ENCODE data around the gene TNNT3.

TNNT3 gene

DNA sequence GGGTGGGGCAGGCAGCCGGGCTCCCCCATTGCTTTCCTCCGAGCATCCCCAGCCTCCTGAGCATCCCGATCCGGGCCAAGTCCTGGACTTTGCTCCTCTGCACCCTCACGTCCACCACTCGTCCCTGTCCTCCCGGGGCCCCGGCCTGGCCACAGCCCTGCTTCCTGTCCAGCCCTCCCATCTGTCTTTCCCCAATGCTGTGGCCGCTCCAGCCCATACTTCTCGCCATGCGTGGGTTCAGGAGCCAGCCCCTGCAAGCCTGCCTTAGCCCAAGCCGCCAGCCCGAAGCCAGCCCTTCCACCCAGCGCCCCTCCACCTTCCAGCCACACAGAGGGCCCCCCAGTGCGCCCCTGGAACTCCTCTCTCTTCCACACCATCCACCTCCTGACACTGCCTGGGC lies 51.5 kb downstream of the TNNT3 start (continued):
- no peak for TF ChIP-seq CSDC2 (CRISPR knock-in tag; IDR thresholded peaks at IDR 0.05)

DNA sequence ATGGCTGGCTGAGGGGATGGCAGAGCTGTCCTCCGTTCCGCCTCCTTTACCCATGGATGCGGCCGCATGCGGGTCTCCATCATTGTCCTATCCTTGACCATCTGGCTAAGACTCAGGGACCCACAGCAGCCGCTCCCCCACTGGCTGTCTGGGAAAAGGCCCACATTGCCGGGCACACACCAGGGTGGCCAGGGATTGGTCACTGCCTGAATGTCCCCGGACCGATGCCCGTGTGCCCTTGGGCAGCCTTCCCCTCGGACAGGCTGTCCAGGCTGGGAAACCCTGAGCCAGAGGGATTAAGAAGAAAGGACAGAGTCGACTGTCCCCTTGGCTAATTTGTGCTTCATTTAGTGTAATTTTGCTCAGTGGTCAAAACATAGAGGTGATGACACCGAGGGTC lies 55.7 kb downstream of the TNNT3 start:
- TF ChIP-seq ISL1 (CRISPR knock-in tag; IDR thresholded peaks at IDR 0.05) (no peak), RARB (CRISPR knock-in tag; IDR thresholded peaks at IDR 0.05) (no peak), ZC3H10 (CRISPR knock-in tag; IDR thresholded peaks at IDR 0.05) (no peak), OSR1 (CRISPR knock-in tag; IDR thresholded peaks at IDR 0.05) (no peak), ZNF8 (CRISPR knock-in tag; IDR thresholded peaks at IDR 0.05) (no peak), GLIS3 (CRISPR knock-in tag; IDR thresholded peaks at IDR 0.05) (no peak), ZFP30 (CRISPR knock-in tag; IDR thresholded peaks at IDR 0.05) (no peak), ZFP3 (CRISPR knock-in tag; IDR thresholded peaks at IDR 0.05) (no peak)
- TF ChIP-seq, protein P1, sequence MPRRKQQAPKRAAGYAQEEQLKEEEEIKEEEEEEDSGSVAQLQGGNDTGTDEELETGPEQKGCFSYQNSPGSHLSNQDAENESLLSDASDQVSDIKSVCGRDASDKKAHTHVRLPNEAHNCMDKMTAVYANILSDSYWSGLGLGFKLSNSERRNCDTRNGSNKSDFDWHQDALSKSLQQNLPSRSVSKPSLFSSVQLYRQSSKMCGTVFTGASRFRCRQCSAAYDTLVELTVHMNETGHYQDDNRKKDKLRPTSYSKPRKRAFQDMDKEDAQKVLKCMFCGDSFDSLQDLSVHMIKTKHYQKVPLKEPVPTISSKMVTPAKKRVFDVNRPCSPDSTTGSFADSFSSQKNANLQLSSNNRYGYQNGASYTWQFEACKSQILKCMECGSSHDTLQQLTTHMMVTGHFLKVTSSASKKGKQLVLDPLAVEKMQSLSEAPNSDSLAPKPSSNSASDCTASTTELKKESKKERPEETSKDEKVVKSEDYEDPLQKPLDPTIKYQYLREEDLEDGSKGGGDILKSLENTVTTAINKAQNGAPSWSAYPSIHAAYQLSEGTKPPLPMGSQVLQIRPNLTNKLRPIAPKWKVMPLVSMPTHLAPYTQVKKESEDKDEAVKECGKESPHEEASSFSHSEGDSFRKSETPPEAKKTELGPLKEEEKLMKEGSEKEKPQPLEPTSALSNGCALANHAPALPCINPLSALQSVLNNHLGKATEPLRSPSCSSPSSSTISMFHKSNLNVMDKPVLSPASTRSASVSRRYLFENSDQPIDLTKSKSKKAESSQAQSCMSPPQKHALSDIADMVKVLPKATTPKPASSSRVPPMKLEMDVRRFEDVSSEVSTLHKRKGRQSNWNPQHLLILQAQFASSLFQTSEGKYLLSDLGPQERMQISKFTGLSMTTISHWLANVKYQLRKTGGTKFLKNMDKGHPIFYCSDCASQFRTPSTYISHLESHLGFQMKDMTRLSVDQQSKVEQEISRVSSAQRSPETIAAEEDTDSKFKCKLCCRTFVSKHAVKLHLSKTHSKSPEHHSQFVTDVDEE (CRISPR knock-in tag; IDR thresholded peaks at IDR 0.05): no peak
- ATAC-seq: no peak

DNA sequence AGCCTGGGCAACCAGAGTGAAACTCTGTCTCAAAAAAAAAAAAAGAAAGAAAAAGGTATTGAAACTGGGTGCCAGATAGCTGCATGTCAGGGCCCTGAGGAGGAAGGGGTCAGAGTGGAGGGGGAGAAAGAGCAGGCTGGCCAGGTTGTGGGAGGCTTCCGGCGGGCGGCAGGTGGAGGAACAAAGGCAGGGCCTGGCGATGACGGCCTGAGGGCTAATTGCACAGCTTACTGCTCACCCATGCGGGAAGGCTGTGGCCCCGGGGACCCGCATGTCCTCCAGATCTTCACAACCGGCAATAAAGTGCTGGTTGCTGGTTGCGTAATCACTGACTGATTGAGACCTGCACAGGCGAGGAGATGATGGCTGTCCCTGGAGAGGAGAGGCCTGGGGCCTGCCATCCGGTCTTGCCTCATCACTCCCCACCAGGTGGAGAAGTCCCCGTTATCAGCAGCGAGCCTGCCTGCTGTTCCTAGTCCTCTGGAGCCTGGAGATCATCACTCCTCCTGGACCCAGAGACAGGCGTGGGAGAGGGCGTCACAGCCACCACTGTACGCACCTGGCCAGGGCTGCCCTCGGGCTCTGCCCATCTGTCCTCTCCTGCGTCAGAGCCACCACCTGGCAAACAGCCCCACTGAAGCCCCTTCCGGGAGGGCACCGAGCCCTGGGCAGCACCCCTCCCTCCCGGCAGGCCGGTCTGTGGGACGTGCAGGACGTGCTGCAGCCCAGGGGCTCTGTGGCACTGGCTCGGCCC lies 59.4 kb downstream of the TNNT3 start:
- ATAC-seq: peak; percentile 46

More for the DNA sequence above, 59.4 kb downstream of the TNNT3 start:
- TF ChIP-seq SNAI2 (CRISPR knock-in tag; IDR thresholded peaks at IDR 0.05) (no peak), ESRRG (CRISPR knock-in tag; IDR thresholded peaks at IDR 0.05) (no peak), PPARA (CRISPR knock-in tag; IDR thresholded peaks at IDR 0.05; ENCODE audit: borderline replicate concordance) (no peak), CSDC2 (CRISPR knock-in tag; IDR thresholded peaks at IDR 0.05) (no peak), ZFP30 (CRISPR knock-in tag; IDR thresholded peaks at IDR 0.05) (no peak), GLIS3 (CRISPR knock-in tag; IDR thresholded peaks at IDR 0.05) (no peak), OSR1 (CRISPR knock-in tag; IDR thresholded peaks at IDR 0.05) (no peak), ZFP3 (CRISPR knock-in tag; IDR thresholded peaks at IDR 0.05) (no peak), ARNTL (CRISPR knock-in tag; IDR thresholded peaks at IDR 0.05; ENCODE audit: borderline replicate concordance, low read depth) (no peak), RARB (CRISPR knock-in tag; IDR thresholded peaks at IDR 0.05) (no peak), TCF4 (CRISPR knock-in tag; IDR thresholded peaks at IDR 0.05; ENCODE audit: borderline replicate concordance) (no peak), ZNF70 (CRISPR knock-in tag; IDR thresholded peaks at IDR 0.05) (no peak)
- TF ChIP-seq, protein P1 (CRISPR knock-in tag; IDR thresholded peaks at IDR 0.05): no peak
- TF ChIP-seq, protein P2, sequence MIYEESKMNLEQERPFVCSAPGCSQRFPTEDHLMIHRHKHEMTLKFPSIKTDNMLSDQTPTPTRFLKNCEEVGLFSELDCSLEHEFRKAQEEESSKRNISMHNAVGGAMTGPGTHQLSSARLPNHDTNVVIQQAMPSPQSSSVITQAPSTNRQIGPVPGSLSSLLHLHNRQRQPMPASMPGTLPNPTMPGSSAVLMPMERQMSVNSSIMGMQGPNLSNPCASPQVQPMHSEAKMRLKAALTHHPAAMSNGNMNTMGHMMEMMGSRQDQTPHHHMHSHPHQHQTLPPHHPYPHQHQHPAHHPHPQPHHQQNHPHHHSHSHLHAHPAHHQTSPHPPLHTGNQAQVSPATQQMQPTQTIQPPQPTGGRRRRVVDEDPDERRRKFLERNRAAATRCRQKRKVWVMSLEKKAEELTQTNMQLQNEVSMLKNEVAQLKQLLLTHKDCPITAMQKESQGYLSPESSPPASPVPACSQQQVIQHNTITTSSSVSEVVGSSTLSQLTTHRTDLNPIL (CRISPR knock-in tag; IDR thresholded peaks at IDR 0.05; ENCODE audit: low read depth): no peak
- TF ChIP-seq, protein P3, sequence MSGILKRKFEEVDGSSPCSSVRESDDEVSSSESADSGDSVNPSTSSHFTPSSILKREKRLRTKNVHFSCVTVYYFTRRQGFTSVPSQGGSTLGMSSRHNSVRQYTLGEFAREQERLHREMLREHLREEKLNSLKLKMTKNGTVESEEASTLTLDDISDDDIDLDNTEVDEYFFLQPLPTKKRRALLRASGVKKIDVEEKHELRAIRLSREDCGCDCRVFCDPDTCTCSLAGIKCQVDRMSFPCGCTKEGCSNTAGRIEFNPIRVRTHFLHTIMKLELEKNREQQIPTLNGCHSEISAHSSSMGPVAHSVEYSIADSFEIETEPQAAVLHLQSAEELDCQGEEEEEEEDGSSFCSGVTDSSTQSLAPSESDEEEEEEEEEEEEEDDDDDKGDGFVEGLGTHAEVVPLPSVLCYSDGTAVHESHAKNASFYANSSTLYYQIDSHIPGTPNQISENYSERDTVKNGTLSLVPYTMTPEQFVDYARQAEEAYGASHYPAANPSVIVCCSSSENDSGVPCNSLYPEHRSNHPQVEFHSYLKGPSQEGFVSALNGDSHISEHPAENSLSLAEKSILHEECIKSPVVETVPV (CRISPR knock-in tag; IDR thresholded peaks at IDR 0.05): no peak
- TF ChIP-seq, protein P4, sequence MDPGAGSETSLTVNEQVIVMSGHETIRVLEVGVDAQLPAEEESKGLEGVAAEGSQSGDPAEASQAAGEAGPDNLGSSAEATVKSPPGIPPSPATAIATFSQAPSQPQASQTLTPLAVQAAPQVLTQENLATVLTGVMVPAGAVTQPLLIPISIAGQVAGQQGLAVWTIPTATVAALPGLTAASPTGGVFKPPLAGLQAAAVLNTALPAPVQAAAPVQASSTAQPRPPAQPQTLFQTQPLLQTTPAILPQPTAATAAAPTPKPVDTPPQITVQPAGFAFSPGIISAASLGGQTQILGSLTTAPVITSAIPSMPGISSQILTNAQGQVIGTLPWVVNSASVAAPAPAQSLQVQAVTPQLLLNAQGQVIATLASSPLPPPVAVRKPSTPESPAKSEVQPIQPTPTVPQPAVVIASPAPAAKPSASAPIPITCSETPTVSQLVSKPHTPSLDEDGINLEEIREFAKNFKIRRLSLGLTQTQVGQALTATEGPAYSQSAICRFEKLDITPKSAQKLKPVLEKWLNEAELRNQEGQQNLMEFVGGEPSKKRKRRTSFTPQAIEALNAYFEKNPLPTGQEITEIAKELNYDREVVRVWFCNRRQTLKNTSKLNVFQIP (CRISPR knock-in tag; IDR thresholded peaks at IDR 0.05; ENCODE audit: borderline replicate concordance, low read depth): no peak

Measured in SK-N-SH treated with all-trans-retinoic acid at 6 μM for 48 hours (cell line).